LoVo (cell line): ENCODE results near the gene LONRF2.
"Not testable (repeated sequence)": the region's sequence is repeated elsewhere in the genome, so short reads cannot be mapped to it uniquely, and the experiment has no call there.

Experiments used
- DNase-seq: peaks from one replicate; pipeline ENCODE4 v3.0.0-alpha.2; 2016; ENCODE audit warnings: low spot score

LONRF2 gene

DNA sequence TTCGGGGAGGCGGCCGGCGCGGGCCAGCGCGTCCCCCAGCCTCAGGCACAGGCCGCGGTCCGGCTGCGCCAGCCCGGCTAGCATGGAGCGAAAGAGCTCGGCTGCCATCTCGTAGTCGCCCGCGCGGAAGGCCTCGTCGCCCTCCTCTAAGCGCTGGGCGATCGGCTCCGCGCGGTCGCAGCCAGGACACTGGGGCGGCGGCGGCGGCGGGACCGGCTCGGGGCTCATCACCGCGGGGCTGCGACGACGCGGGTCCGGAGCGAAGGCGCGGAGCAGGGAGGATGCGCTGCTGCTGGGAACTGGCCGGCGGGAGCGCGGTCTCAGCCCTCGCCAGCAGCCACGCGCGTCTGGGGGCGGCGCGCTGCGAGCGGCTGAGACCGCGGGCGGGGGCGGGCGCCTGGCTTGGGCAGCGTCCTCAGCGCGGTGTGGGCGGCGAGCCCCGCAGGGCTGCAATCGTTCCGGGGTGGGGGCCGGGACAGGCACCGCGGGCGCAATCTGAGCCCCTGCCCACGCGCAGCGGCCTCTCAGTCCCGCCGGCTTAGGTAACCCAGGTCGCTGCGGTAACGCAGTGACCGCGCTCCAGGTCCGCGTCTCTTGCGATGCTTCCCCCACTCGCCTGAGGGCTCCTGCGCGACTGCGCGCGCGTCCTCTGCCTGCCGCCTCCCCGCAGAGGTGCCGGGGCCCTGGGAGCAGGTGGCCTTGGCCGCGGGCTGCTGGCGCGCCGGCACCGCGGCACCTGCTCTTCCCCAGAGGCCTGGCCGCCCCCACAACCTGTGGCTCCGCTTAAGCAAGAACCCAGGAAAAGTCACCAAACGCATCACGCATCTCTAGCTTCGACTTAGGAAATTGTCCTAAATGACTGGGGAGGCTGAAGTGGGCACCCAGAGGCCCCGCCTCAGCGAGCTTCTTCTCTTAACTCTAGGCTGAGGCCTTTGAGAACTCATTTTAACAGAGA lies at the start of gene LONRF2:
LONRF2 (minus strand) TSS at position 636 of the 955 bp plus-strand sequence; CDS start at position 228, 408 bp downstream.
- DNase-seq, result no peak

DNA sequence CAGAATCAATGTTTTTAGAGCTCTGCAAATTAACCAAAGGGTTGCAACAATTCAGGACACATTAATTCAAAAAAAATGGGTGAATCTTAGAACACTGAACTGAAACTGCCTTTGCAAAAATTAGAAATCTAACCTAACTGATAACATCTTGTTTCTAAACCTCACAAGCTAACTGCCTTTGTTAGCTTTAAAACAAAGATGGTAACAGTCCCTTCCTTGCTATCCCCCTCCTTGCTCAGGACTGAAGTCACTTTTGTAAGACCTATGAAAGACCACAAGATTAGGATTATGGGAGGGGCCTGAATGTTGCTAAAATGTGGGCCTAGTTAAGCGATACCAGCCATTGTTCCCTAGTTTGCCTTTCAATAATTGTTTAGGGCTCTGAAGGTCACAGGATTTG lies 44.9 kb upstream of the LONRF2 start:
- DNase-seq, result no peak

DNA sequence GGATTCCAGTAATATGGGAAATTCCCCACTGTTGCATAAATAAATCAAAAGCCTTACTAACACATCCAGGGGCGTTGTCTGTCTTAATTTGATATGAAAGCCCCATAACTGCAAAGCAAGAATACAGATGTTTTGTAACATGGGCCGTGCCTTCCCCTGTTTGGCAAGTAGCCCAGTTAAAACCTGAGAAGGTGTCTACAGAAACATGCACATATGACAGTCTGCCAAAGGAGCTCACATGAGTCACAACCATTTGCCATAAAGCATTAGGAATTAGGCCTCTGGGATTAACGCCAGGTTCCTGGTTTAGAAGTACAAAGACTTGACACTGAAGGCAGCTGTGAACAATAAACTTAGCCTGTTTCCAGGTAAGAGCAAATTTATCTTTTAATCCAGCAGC lies 43.1 kb upstream of the LONRF2 start:
- peak; percentile 13 for DNase-seq

GRCh38 chr2:100362269-100362668 lies 40.0 kb upstream of the LONRF2 start:
- DNase-seq, result not testable (repeated sequence)

DNA sequence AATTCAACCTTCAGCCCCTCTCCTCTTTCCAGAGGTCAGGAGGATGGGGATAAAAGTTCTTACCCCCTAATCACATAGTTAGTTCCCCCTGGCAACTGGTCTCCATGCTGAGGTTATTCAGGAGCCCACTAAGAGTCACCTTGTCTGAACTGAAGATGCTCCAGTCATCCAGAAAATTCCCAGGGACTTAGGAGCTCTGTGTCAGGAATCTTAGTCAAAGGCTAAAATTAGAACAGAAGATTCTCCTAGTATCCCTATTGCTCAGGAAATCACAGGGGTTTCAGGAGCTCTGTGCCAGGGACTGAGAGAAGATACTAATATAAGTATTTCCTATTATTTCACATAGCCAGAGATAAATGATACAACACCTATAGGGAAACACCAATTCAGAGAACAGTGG lies 37.3 kb upstream of the LONRF2 start:
- no peak for DNase-seq

DNA sequence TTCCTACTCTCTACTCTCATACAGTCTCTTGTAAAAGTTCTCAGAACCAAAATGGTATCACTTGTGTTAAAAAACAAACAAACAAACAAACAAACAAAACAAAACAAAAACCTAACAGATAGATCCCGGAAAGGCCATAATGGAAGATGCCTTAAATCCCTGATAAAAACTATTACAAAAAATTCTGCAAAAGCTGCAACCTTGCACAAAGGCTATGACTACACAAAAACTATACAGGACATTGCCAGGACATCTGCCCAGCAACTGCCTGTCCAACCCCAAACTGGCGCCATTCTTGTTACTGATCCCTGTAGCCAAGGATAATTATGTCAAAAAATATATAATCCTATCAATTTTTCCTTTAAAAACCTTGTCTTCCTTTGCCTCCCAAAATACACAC lies 36.3 kb upstream of the LONRF2 start:
- DNase-seq, result no peak

- DNase-seq, result no peak
These were observed 30.2 kb upstream of the LONRF2 start for GRCh38 chr2:100352521-100352920.

GRCh38 chr2:100350661-100351185 lies 28.4 kb upstream of the LONRF2 start:
- no peak for DNase-seq

GRCh38 chr2:100345144-100345543 lies 22.8 kb upstream of the LONRF2 start:
- DNase-seq, result not testable (repeated sequence)

DNA sequence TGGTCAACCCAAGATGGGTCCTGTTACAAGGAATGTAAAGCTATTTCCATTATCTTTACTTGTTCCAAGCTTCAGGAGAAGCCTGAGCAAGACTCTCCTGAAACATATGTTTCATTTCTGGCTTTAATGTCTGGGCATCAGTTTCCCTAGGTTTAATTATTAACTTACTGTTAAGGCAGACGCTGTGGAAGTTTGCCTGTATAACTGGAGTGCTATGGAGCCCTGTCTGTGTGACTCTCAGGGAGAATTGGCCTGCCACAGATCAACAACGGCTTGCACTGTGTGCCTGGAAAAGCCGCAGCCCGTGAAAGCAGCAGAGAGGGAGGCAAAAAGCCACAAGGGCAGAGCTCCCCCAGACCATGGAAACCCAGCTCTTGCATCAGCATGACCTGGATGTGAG lies 22.1 kb upstream of the LONRF2 start:
- no peak for DNase-seq

- DNase-seq, result not testable (repeated sequence)
These were observed 20.2 kb upstream of the LONRF2 start for GRCh38 chr2:100342466-100342865.

- no peak for DNase-seq
These were observed 17.5 kb upstream of the LONRF2 start for GRCh38 chr2:100339823-100340222.

GRCh38 chr2:100334929-100335328 lies 12.6 kb upstream of the LONRF2 start:
- no peak for DNase-seq

- no peak for DNase-seq
These were observed 5.4 kb upstream of the LONRF2 start for GRCh38 chr2:100327742-100328141.

DNA sequence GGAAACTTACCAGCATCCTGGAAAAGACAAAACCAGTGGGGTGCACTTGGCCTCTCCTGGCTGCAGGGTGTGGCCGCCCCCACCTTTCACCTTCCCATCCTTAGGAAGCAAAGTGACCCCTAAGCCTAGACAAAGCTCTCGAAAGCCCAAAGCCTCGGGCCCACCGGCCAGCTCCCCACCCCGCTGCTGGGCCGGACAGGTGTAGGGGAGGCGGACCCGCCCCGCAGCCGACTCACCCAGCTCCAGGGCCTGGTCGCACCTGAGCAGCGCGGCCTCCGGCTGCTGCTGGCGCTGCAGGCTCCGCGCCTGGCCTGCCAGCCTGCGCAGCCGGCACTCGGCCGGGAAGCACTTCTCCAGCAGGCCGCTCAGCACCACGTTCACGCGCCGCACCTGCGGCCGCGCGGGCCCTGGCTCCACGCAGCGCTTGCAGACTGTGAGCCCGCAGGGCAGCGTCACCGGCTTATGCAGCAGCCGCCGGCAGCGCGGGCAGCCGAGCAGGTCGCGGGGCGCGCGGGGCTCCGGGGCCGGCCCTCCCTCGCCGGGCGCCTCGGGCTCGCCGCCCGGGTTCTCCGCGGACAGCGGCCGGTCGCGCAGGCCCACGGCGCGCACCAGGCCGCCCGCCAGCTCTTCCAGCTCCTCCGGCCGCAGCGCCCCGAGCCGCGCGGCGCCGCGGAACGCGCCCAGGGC lies 979 bp downstream of the LONRF2 start:
- DNase-seq, result no peak

DNA sequence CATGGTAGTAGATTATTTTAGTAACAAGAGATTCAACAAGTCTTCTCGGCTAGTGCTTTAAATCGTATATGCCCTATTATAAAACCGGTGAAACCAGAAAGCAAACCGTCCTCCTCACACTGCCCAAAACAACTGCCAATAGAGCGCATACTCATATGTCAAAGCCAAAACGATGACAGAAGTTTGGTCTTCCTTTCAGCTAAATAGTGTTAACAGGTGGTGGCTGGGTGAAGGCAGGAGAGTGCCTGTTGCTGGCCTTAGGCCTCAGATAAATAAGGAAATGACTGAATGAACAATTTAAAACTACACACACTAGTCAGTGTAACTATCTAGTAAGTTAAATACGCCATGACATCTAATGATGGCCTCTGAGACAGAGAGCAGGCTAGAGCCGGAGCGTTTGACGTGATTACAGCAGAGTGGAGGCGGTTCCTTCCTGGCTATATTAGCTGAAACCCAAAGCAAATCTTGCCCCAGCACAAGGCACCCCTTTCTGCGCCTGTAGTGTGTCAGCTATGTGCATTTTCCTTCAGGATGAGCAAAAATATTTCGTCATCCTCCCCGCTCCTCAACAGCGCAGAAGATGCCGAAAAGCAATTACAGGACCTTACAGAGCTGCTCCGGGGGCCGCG lies 1.6 kb downstream of the LONRF2 start:
- no peak for DNase-seq

- no peak for DNase-seq
These were observed 4.7 kb downstream of the LONRF2 start for GRCh38 chr2:100317634-100318033.

DNA sequence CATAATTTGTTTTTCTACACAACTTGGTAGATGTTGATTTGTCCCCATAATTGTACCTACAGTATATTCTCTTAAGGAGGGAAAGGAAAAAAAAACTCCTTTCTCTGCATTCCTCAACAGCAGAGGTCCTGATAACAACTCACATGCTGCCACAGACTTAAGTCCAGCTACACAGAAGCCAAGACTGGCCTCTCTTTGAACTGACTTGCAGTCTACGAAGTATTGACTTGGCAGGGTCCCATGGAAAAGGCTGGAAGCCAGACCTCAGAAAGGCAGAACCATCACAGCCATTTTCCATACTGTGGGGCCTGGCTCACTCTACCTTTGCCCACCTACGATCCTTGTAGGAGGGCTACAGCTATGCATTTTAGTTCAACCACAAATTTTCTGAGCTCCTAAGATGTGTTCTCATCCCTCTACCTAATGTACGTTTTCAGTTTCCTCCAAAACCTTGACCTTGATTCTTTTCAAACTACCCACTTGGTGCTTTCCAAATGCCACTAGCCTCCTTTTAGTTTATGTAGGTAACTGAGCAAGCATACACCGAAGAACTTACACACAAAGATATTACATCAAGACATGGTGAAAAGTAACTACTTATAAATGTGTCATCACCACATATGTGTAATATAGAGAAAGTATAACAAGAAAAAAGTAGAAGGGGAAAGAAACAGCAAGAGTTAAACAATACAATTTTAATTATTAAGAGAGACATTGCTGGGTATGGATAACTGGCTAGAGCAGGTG lies 12.2 kb downstream of the LONRF2 start:
- DNase-seq, result no peak

GRCh38 chr2:100309311-100309710 lies 13.0 kb downstream of the LONRF2 start:
- no peak for DNase-seq

GRCh38 chr2:100303744-100304143 lies 18.6 kb downstream of the LONRF2 start:
- DNase-seq, result no peak

- DNase-seq, result no peak
These were observed 19.8 kb downstream of the LONRF2 start for GRCh38 chr2:100302585-100302892.
